Nephron progenitor cell (in vitro differentiated cells): ENCODE results near the gene HSPB6.
"Not testable (repeated sequence)": the region's sequence is repeated elsewhere in the genome, so short reads cannot be mapped to it uniquely, and the experiment has no call there.

ENCODE experiments used
- DNase-seq: peaks from one replicate; pipeline ENCODE4 v3.0.0; 2021
- H3K27ac Mint-ChIP-seq: 2 replicates; pipeline ENCODE4 v1.8.0; 2021; ENCODE audit warnings: mild to moderate bottlenecking, moderate library complexity, mixed read lengths
- H3K27me3 Mint-ChIP-seq: 2 replicates; pipeline ENCODE4 v1.8.0; 2021; ENCODE audit warnings: mild to moderate bottlenecking, low read depth, mixed read lengths; ENCODE audit not compliant: poor library complexity
- H3K36me3 Mint-ChIP-seq: 2 replicates; pipeline ENCODE4 v1.8.0; 2021; ENCODE audit warnings: low read depth, mixed read lengths
- H3K4me1 Mint-ChIP-seq: 2 replicates; pipeline ENCODE4 v1.8.0; 2021; ENCODE audit warnings: mixed read lengths
- H3K4me3 Mint-ChIP-seq: 2 replicates; pipeline ENCODE4 v1.8.0; 2021; ENCODE audit warnings: mild to moderate bottlenecking, moderate library complexity, mixed read lengths
- H3K9me3 Mint-ChIP-seq: 2 replicates; pipeline ENCODE4 v1.8.0; 2021; ENCODE audit warnings: mild to moderate bottlenecking, moderate library complexity, mixed read lengths
- CTCF ChIP-seq: fragments of 200-600 bp; sonication (generic); IDR thresholded peaks from 2 replicates; pipeline ENCODE4 v1.5.0; 2021; ENCODE audit warnings: antibody characterized with exemption

Gene HSPB6

GRCh38 chr19:35725216-35725861 lies 31.5 kb downstream of the HSPB6 start:
- Mint-ChIP-seq H3K36me3 (peaks cover 41% of the 10 kb centered on the region), H3K27me3 (no peaks in the 10 kb centered on the region), H3K4me1 (peaks cover under 1% of the 10 kb centered on the region), H3K4me3 (no peak overlapping the region), H3K27ac (no peak overlapping the region), H3K9me3 (no peaks in the 10 kb centered on the region)
- no peak for DNase-seq
- TF ChIP-seq CTCF = no peak

- H3K4me3 Mint-ChIP-seq = no peak overlapping the region
- H3K36me3 Mint-ChIP-seq = peaks cover 37% of the 10 kb centered on the region
- H3K4me1 Mint-ChIP-seq = peaks cover 6% of the 10 kb centered on the region
- no peak for TF ChIP-seq CTCF
- H3K27me3 Mint-ChIP-seq = peaks cover under 1% of the 10 kb centered on the region
- H3K9me3 Mint-ChIP-seq = no peaks in the 10 kb centered on the region
- no peak for DNase-seq
- no peak overlapping the region for H3K27ac Mint-ChIP-seq
These were observed 32.3 kb downstream of the HSPB6 start for GRCh38 chr19:35724560-35724959.

GRCh38 chr19:35724132-35724531 lies 32.7 kb downstream of the HSPB6 start:
- not testable (repeated sequence) for H3K27ac Mint-ChIP-seq, DNase-seq, H3K27me3 Mint-ChIP-seq, H3K9me3 Mint-ChIP-seq, H3K4me3 Mint-ChIP-seq
- Mint-ChIP-seq H3K36me3 (peaks cover 33% of the 10 kb centered on the region), H3K4me1 (peaks cover 10% of the 10 kb centered on the region)

GRCh38 chr19:35723671-35724070 lies 33.2 kb downstream of the HSPB6 start:
- Mint-ChIP-seq H3K4me3 (no peak overlapping the region), H3K27ac (no peak overlapping the region), H3K4me1 (peaks cover 15% of the 10 kb centered on the region), H3K9me3 (no peaks in the 10 kb centered on the region), H3K27me3 (peaks cover 3% of the 10 kb centered on the region), H3K36me3 (peaks cover 30% of the 10 kb centered on the region)
- TF ChIP-seq CTCF = no peak
- DNase-seq = no peak

- no peaks in the 10 kb centered on the region for H3K9me3 Mint-ChIP-seq
- TF ChIP-seq CTCF = no peak
- no peak overlapping the region for H3K4me3 Mint-ChIP-seq
These were observed 33.9 kb downstream of the HSPB6 start for GRCh38 chr19:35722897-35723296.

GRCh38 chr19:35722461-35722860 lies 34.4 kb downstream of the HSPB6 start:
- DNase-seq = no peak
- H3K27ac Mint-ChIP-seq = no peak overlapping the region
- H3K9me3 Mint-ChIP-seq = no peaks in the 10 kb centered on the region
- H3K27me3 Mint-ChIP-seq = peaks cover 3% of the 10 kb centered on the region
- peaks cover 24% of the 10 kb centered on the region for H3K36me3 Mint-ChIP-seq
- no peak overlapping the region for H3K4me3 Mint-ChIP-seq
- TF ChIP-seq CTCF = no peak
- peaks cover 15% of the 10 kb centered on the region for H3K4me1 Mint-ChIP-seq

More at GRCh38 chr19:35722897-35723296, 33.9 kb downstream of the HSPB6 start:
- Mint-ChIP-seq H3K27me3 (peaks cover 3% of the 10 kb centered on the region), H3K4me1 (peaks cover 15% of the 10 kb centered on the region), H3K36me3 (peaks cover 24% of the 10 kb centered on the region), H3K27ac (no peak overlapping the region)
- DNase-seq = no peak
